Measurements from ENCODE around the gene ATP1A3. TPM values are rescaled to one million over a fixed set of nuclear protein-coding genes. Genes with fewer than 3 reads are reported as not detected.

Gene ATP1A3
- total RNA-seq, 1 experiment from 2014 or later, result not detected

DNA sequence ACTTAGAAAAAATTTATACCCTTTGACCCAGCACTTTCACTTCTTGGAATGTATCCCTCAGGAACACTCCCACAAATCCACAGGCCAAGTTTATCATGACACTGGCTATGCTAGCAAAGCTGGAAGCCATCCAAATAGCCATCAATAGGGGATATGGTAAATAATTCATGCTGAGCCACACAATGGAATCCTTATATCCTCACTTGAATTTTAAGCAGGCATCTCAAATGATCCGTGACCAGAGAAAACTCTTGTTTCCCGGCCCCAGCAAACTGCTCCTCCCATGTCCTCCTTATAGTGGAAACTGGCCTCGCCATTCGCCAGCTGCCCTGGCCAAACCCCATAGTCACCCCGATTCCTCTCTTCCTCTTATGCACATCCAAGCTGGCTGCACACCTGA is 38.4 kb upstream of the ATP1A3 start:
- CTCF ChIA-PET, result interaction anchor here (0.6 kb wide), 1 partner anchor 283 kb away, joined by 5 read pairs; no protein-coding TSS in a partner anchor
- Mint-ChIP-seq H3K4me3 (ENCODE audit: unreplicated experiment) (no peak overlapping the region), H3K9me3 (ENCODE audit: unreplicated experiment) (no peaks in the 10 kb centered on the region), H3K36me3 (ENCODE audit: insufficient read depth, unreplicated experiment) (no peaks in the 10 kb centered on the region), H3K27ac (ENCODE audit: low read depth, unreplicated experiment) (no peak overlapping the region), H3K4me1 (ENCODE audit: insufficient read depth, unreplicated experiment) (no peaks in the 10 kb centered on the region), H3K27me3 (ENCODE audit: insufficient read depth, unreplicated experiment) (no peaks in the 10 kb centered on the region)
- TF ChIP-seq, protein P1, sequence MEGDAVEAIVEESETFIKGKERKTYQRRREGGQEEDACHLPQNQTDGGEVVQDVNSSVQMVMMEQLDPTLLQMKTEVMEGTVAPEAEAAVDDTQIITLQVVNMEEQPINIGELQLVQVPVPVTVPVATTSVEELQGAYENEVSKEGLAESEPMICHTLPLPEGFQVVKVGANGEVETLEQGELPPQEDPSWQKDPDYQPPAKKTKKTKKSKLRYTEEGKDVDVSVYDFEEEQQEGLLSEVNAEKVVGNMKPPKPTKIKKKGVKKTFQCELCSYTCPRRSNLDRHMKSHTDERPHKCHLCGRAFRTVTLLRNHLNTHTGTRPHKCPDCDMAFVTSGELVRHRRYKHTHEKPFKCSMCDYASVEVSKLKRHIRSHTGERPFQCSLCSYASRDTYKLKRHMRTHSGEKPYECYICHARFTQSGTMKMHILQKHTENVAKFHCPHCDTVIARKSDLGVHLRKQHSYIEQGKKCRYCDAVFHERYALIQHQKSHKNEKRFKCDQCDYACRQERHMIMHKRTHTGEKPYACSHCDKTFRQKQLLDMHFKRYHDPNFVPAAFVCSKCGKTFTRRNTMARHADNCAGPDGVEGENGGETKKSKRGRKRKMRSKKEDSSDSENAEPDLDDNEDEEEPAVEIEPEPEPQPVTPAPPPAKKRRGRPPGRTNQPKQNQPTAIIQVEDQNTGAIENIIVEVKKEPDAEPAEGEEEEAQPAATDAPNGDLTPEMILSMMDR (IDR thresholded peaks at IDR 0.05; ENCODE audit: unreplicated experiment), result no peak
- POLR2A ChIA-PET, result no interaction called here
- BruUV-seq (replicated peaks), result no TSS peak
- intact Hi-C loops (cut with micrococcal nuclease), result loop anchor here (5.0 kb wide), 1 partner anchor 35 kb away; no protein-coding TSS in a partner anchor
- DNase-seq (ENCODE audit: unreplicated experiment), result no peak

DNA sequence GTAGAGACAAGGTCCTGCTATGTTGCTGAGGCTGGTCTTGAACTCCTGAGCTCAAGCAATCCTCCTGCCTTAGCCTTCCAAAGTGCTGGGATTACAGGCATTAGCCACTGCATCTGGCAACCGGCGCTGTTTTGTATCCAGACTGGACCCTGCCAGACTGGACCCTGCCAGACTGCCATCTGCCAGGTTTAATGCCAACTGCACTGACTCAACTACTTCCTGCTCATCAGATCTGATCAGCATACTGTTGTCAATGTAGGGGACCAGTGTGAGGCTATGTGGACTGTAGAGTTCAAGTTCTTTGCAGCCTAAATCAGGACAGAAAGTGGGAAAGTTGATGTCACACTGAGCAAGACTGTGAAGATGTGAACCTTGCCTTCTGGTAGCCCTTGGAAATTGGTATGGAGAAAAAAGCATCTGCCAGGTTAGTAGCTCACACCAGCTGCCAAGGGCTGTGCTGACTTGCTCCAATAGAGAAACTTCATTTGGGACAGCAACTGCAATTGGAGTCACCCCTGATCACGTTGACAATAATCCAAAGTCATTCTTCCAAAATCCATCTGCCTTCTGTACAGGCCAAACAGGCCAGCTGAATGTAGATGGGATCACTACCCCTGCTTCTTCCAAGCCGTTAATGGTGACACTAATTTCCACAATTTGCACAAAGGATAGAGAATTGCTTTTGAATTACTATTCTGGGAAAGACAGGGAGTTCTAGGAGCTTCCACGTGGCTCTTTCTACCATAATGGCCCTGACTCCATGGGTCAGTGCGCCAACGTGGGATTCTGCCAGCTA is 36.8 kb upstream of the ATP1A3 start:
- Mint-ChIP-seq H3K27ac (ENCODE audit: low read depth, unreplicated experiment) (no peak overlapping the region), H3K4me1 (ENCODE audit: insufficient read depth, unreplicated experiment) (no peaks in the 10 kb centered on the region), H3K9me3 (ENCODE audit: unreplicated experiment) (no peaks in the 10 kb centered on the region), H3K4me3 (ENCODE audit: unreplicated experiment) (no peak overlapping the region), H3K27me3 (ENCODE audit: insufficient read depth, unreplicated experiment) (no peaks in the 10 kb centered on the region), H3K36me3 (ENCODE audit: insufficient read depth, unreplicated experiment) (no peaks in the 10 kb centered on the region)
- intact Hi-C loops (cut with micrococcal nuclease), result loop anchor here (5.0 kb wide), 1 partner anchor 34 kb away; no protein-coding TSS in a partner anchor
- BruUV-seq (replicated peaks), result no TSS peak
- ChIA-PET POLR2A (interaction anchor here (0.6 kb wide), 1 partner anchor 20 kb away, joined by 3 read pairs; no protein-coding TSS in a partner anchor), CTCF (interaction anchor here (0.6 to 1.5 kb wide), 4 partner anchors 15 to 1683 kb away, joined by 3 to 4 read pairs (median 4); partner anchors contain the start of genes C19orf47 and PLD3)
- no peak for DNase-seq (ENCODE audit: unreplicated experiment)
- TF ChIP-seq, protein P1 (IDR thresholded peaks at IDR 0.05; ENCODE audit: unreplicated experiment), result no peak

DNA sequence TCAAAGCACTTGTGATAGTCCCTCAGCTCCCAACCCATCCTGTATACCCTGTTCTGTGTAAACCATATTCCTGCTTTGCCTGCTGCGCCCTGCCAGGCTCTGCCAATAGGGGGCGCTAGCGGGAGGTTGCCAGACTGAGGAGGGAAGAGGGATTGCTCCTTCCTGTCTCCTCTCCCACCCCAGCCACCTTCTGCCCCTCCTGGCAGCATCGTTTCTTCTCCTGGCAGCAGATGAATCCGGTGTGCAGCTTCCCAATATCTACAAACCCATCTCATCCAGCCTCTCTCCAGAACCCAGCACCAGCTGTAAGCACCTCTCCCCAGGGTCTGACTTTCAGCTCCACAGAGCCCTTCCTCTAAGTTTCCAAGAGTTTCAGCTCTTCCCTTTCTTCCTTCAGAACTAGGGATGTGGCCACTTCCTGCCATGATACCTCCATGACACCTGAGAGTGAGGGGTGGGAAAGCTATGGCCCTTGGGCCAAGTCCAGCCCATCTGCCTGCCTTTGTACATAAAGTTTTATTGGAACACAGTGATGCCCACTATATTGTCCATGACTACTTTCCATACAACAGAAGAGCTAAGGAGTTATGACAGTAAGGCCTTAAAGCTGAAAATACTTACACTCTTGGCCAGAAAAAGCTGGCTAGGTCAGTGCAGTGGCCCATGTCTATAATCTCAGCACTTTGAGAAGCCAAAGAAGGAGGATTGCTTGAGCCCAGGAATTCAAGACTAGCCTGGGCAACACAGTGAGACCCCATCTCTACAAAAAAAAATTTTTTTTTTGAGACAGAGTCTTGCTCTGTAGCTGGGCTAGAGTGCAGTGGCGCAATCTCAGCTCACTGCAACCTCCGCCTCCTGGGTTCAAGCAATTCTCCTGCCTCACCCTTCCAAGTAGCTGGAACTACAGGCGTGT is 34.5 kb upstream of the ATP1A3 start:
- Mint-ChIP-seq H3K27me3 (ENCODE audit: insufficient read depth, unreplicated experiment) (peaks cover 11% of the 10 kb centered on the region), H3K9me3 (ENCODE audit: unreplicated experiment) (no peaks in the 10 kb centered on the region), H3K4me3 (ENCODE audit: unreplicated experiment) (no peak overlapping the region), H3K27ac (ENCODE audit: low read depth, unreplicated experiment) (no peak overlapping the region), H3K4me1 (ENCODE audit: insufficient read depth, unreplicated experiment) (peaks cover 6% of the 10 kb centered on the region), H3K36me3 (ENCODE audit: insufficient read depth, unreplicated experiment) (peaks cover 7% of the 10 kb centered on the region)
- intact Hi-C loops (cut with micrococcal nuclease), result no loop called here
- BruUV-seq (replicated peaks), result no TSS peak
- TF ChIP-seq, protein P1 (IDR thresholded peaks at IDR 0.05; ENCODE audit: unreplicated experiment), result peak; percentile 36
- POLR2A ChIA-PET, result no interaction called here
- CTCF ChIA-PET, result interaction anchor here (0.6 to 1.4 kb wide), 7 partner anchors 11 to 1318 kb away, joined by 3 to 5 read pairs (median 4); no protein-coding TSS in a partner anchor
- peak; percentile 26 for DNase-seq (ENCODE audit: unreplicated experiment)

DNA sequence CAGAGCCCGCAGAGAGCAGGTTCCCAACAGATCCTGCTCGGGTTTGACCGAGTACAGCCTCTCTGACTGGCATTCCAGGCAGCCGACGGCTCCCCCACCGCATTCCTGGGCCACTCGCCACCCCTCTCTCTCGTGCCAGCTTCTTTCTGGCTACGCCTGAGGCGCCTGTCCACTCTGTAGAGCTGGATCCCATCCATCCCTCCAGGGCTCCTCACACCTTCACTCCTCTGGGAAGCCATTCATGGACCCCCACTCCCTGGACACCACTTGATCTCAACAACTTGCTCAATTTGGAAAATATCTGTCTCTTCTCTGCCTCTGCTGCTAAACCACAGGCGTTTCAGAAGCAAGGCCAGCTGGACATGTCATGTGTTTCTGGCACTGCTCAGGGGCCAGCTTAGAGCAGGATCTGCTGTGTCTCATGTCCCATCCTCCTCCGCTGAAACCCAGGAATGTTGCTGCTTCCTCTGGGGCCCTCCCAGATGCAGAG is 30.6 kb upstream of the ATP1A3 start:
- TF ChIP-seq, protein P1 (IDR thresholded peaks at IDR 0.05; ENCODE audit: unreplicated experiment), result no peak
- BruUV-seq (replicated peaks), result no TSS peak
- peaks cover 6% of the 10 kb centered on the region for H3K4me1 Mint-ChIP-seq (ENCODE audit: insufficient read depth, unreplicated experiment)
- no peak overlapping the region for H3K27ac Mint-ChIP-seq (ENCODE audit: low read depth, unreplicated experiment)
- no peak overlapping the region for H3K4me3 Mint-ChIP-seq (ENCODE audit: unreplicated experiment)
- H3K27me3 Mint-ChIP-seq (ENCODE audit: insufficient read depth, unreplicated experiment), result peaks cover 22% of the 10 kb centered on the region
- no peak for DNase-seq (ENCODE audit: unreplicated experiment)
- POLR2A ChIA-PET, result no interaction called here
- H3K36me3 Mint-ChIP-seq (ENCODE audit: insufficient read depth, unreplicated experiment), result peaks cover 7% of the 10 kb centered on the region
- no peaks in the 10 kb centered on the region for H3K9me3 Mint-ChIP-seq (ENCODE audit: unreplicated experiment)
- intact Hi-C loops (cut with micrococcal nuclease), result no loop called here
- CTCF ChIA-PET, result no interaction called here

Data from MCF 10A (cell line).